AG09309 (cell line): ENCODE measurements around the gene SETD4.

Experiments
- DNase-seq: peaks from one replicate; pipeline ENCODE4 v3.0.0-alpha.2; 2010; ENCODE audit warnings: low read depth
- H3K4me3 ChIP-seq: 2 replicates; pipeline ENCODE4 v1.5.1; 2011; ENCODE audit warnings: mild to moderate bottlenecking, low read depth, low read length, moderate library complexity; ENCODE audit not compliant: control insufficient read depth
- CTCF ChIP-seq: IDR thresholded peaks from 2 replicates; pipeline ENCODE4 v1.5.1; 2011; ENCODE audit warnings: mild to moderate bottlenecking, low read depth, low read length, inconsistent platforms; ENCODE audit not compliant: insufficient read depth, control insufficient read depth; ENCODE audit errors: missing control alignments

The SETD4 gene, protein sequence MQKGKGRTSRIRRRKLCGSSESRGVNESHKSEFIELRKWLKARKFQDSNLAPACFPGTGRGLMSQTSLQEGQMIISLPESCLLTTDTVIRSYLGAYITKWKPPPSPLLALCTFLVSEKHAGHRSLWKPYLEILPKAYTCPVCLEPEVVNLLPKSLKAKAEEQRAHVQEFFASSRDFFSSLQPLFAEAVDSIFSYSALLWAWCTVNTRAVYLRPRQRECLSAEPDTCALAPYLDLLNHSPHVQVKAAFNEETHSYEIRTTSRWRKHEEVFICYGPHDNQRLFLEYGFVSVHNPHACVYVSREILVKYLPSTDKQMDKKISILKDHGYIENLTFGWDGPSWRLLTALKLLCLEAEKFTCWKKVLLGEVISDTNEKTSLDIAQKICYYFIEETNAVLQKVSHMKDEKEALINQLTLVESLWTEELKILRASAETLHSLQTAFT

GRCh38 chr21:36060159-36060921, at the start of gene SETD4:
SETD4 (minus strand) TSS chr21:36060526; CDS start chr21:36058888, 1,638 bp downstream.
- no peak for TF ChIP-seq CTCF
- H3K4me3 ChIP-seq = peak within 1 kb of the TSS; percentile 85
- DNase-seq = peak; percentile 69

DNA sequence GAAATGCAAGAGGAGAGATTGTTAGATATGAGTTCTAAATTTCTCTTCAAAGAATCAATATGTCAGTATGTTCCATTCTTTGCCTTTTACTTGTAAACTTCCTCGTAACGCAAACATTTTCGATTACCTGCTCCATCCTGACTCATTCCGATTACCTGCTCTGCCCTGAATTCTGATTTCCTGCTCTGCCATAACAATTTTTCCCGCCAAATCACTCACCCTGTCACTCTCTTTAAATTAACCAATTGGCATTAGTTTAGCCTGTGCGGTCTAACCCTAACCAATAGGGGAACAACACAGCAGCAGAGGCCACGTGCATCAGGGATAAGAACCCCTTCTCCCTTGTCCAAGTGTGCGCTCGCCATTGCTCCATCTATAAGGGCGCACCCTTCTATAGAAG, 49.5 kb upstream of the SETD4 start:
- no peak overlapping the region for H3K4me3 ChIP-seq
- TF ChIP-seq CTCF = no peak
- no peak for DNase-seq

- DNase-seq = no peak
- no peak for TF ChIP-seq CTCF
- H3K4me3 ChIP-seq = no peak overlapping the region
These were observed 45.1 kb upstream of the SETD4 start for GRCh38 chr21:36105327-36105842.

GRCh38 chr21:36104317-36105300, 44.3 kb upstream of the SETD4 start:
- no peak for DNase-seq
- TF ChIP-seq CTCF = peak; percentile 52
- H3K4me3 ChIP-seq = no peak overlapping the region; the same call in none of the 2 replicates

DNA sequence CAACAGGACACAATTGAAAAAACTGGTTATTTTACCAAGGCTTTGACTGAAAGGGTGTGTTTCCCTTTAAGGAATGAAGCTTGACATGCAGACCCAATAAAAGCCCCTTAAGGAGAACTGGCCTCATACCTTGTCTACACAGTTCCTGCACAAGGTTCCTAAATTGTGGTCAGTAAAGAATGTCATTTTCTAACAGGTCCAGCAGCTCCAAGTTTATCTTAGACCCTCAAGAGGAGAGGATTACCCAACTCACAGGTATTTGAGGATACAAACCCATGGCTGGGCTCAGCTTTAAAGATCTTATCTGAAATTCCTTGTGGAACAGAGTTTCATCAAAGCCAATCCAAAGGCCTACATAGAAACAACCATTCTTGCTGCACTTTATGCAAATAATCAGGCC, 43.1 kb upstream of the SETD4 start:
- TF ChIP-seq CTCF = no peak
- no peak overlapping the region for H3K4me3 ChIP-seq
- no peak for DNase-seq
